ENCODE data around the gene NEDD4.
A peak's percentile ranks its signal among the peaks of the same experiment; 100 is the strongest.

Gene NEDD4

DNA sequence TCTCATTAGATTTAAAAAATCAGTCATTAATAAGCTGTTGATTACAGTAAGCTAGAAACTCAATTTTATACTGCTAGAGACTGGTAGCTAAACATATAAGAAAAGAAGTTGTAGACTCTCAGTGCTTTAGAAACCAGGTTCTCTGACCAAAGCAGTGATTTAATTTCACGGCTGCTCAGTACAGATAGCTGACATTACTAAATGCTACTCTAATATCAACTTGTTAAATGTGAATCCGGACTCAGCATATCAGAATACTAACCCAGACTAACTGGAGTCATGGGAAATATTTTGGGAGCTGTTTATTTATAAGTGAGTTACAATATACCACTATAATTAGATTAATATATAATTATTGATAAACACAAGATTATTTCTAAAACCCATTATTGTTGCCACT is 80.4 kb downstream of the NEDD4 start:
- DNase-seq (ENCODE audit: low read depth, low spot score), result no peak
- ChIA-PET POLR2A (no interaction called here), CTCF (interaction anchor here (1.2 to 2.9 kb wide), 4 partner anchors 13 to 332 kb away, joined by 3 to 11 read pairs (median 5); no protein-coding TSS in a partner anchor)
- TF ChIP-seq, protein P1, sequence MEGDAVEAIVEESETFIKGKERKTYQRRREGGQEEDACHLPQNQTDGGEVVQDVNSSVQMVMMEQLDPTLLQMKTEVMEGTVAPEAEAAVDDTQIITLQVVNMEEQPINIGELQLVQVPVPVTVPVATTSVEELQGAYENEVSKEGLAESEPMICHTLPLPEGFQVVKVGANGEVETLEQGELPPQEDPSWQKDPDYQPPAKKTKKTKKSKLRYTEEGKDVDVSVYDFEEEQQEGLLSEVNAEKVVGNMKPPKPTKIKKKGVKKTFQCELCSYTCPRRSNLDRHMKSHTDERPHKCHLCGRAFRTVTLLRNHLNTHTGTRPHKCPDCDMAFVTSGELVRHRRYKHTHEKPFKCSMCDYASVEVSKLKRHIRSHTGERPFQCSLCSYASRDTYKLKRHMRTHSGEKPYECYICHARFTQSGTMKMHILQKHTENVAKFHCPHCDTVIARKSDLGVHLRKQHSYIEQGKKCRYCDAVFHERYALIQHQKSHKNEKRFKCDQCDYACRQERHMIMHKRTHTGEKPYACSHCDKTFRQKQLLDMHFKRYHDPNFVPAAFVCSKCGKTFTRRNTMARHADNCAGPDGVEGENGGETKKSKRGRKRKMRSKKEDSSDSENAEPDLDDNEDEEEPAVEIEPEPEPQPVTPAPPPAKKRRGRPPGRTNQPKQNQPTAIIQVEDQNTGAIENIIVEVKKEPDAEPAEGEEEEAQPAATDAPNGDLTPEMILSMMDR (IDR thresholded peaks at IDR 0.05; ENCODE audit: insufficient read depth, low read length, missing control alignments), result no peak
- H3K4me3 ChIP-seq (ENCODE audit: low read depth, low read length), result peak overlapping the region; percentile 49

DNA sequence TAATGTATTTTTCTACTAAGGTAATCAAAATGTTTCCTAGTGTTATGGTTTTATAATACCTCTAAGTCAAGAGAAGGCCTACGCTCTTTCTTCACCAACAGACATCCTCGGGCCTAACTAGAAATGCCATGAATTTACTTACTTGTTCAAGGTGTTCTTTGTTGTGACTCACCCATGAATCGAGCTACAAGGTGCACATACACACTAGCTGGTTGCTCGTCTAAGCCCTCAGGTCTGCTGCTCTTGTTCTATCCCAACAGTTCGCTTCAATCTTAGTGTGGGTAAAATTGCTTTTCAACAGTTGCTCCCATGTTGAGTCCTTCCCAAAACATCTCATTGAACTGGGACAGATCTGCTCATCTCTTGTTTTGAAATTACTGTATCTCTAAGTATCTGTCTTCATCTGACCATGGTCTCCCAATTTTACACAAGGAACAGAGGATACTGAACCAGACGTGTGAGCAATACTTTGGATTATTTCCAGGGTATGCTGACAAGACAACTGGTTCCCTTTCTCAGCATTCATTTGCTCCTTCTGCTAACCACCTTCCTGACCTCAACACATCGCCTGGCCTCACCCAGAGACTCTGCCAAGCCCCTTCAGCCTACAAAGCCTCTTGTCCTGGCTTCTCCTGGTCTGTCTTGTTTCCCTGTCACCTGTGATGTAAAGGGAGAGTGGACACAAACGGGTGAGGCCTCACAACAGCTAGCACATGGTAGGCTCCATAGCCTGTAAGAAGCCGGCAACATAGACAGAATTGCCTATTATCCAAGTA is 84.2 kb downstream of the NEDD4 start:
- ChIA-PET CTCF (interaction anchor here (0.8 to 2.7 kb wide), 3 partner anchors 8 to 41 kb away, joined by 3 to 21 read pairs (median 7); no protein-coding TSS in a partner anchor), POLR2A (no interaction called here)
- DNase-seq (ENCODE audit: low read depth, low spot score), result no peak
- H3K4me3 ChIP-seq (ENCODE audit: low read depth, low read length), result no peak overlapping the region
- TF ChIP-seq, protein P1 (IDR thresholded peaks at IDR 0.05; ENCODE audit: insufficient read depth, low read length, missing control alignments), result no peak

DNA sequence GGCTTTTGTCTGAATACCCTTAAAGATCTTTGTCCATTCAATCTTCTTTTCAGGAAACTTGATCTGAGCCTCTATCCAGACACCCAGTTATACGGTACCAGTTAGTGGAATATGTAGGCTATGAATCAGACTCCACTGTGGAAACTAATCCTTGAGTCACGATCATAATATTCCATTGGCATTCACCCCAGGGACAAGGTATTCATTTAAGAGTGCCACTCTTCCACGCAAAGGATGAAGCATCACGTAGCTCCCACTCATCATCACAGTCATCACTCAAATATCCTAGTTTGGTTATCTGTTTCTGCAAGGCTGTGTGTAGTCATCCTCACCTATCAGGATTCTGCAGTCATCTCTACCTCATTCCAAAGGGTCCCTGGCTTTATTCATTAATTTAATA is 85.6 kb downstream of the NEDD4 start:
- DNase-seq (ENCODE audit: low read depth, low spot score), result peak; percentile 96
- no peak overlapping the region; the same call in 1 of the 2 replicates for H3K4me3 ChIP-seq (ENCODE audit: low read depth, low read length)
- TF ChIP-seq, protein P1 (IDR thresholded peaks at IDR 0.05; ENCODE audit: insufficient read depth, low read length, missing control alignments), result no peak
- ChIA-PET CTCF (interaction anchor here (0.6 to 2.7 kb wide), 5 partner anchors 8 to 162 kb away, joined by 3 to 21 read pairs (median 3); no protein-coding TSS in a partner anchor), POLR2A (interaction anchor here (1.0 to 1.4 kb wide), 2 partner anchors 9 to 11 kb away, joined by 4 to 15 read pairs; no protein-coding TSS in a partner anchor)

DNA sequence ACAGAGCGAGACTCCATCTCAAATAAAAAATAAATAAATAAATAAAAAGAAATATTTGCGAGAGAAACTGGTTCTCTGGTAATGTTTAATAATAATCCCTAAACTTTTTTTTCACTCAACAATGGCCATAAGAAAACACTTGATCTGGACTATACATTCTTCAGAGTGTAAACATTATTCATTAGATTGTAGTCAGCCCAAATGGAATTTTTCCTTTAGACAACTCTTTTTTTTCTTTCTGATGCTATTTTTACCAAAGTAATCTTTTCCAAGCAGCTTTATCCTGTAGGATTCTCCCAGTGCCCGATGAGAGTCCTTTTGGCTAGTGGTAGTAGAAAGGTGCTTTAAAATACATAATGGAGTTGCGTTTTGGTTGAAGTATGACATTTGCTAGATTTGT is 90.4 kb downstream of the NEDD4 start:
- DNase-seq (ENCODE audit: low read depth, low spot score), result no peak
- POLR2A ChIA-PET, result no interaction called here
- CTCF ChIA-PET, result interaction anchor here (1.0 to 1.3 kb wide), 2 partner anchors 9 to 12 kb away, joined by 3 to 4 read pairs; no protein-coding TSS in a partner anchor
- TF ChIP-seq, protein P1 (IDR thresholded peaks at IDR 0.05; ENCODE audit: insufficient read depth, low read length, missing control alignments), result no peak
- no peak overlapping the region for H3K4me3 ChIP-seq (ENCODE audit: low read depth, low read length)

DNA sequence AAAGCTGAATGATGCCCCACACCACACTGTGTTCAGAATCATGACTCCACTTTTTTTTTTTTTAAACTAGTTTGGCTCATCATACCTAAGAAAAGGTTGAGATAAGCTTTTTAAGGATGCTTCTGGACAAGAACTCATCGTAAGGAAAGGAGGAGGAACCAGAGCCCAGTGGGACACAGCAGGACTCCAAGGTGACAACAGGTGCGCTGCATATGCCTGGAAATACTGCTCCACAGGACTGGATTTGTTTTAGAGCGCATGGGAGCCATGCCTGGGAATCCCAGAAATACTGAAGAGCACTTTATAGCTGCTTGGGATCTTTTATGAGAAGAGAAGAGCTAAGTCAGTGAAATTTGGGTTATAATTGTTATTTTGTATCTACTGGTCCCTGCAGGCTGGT is 93.4 kb downstream of the NEDD4 start:
- ChIA-PET CTCF (interaction anchor here (0.6 to 3.0 kb wide), 11 partner anchors 8 to 126 kb away, joined by 3 to 20 read pairs (median 4); no protein-coding TSS in a partner anchor), POLR2A (interaction anchor here (0.6 kb wide), 1 partner anchor 17 kb away, joined by 3 read pairs; no protein-coding TSS in a partner anchor)

More for the DNA sequence above, 93.4 kb downstream of the NEDD4 start:
- DNase-seq (ENCODE audit: low read depth, low spot score), result no peak
- no peak overlapping the region for H3K4me3 ChIP-seq (ENCODE audit: low read depth, low read length)
- TF ChIP-seq, protein P1 (IDR thresholded peaks at IDR 0.05; ENCODE audit: insufficient read depth, low read length, missing control alignments), result no peak
